Measurements from ENCODE around the gene PHOX2A. TPM values are rescaled to one million over a fixed set of nuclear protein-coding genes. Genes with fewer than 3 reads are reported as not detected.

The PHOX2A gene
- total RNA-seq, 4 donors from 2014 or later = not detected

GRCh38 chr11:72191961-72192381 is 52.0 kb downstream of the PHOX2A start, which contains the start of gene FOLR1:
Gene FOLR1, plus strand, starts transcription at chr11:72192140. Its CDS starts 34 bp downstream, at chr11:72192174.
- TF ChIP-seq CTCF (IDR thresholded peaks at IDR 0.05; ENCODE audit: low read depth) = no peak

- TF ChIP-seq CTCF (IDR thresholded peaks at IDR 0.05; ENCODE audit: low read depth) = no peak
Observed at GRCh38 chr11:72190631-72191071, 53.3 kb downstream of the PHOX2A start.

- no peak for TF ChIP-seq CTCF (IDR thresholded peaks at IDR 0.05; ENCODE audit: low read depth)
Observed at GRCh38 chr11:72189455-72190250, 54.3 kb downstream of the PHOX2A start.

Other genes starting within 250 kb of the PHOX2A start
- gene IL18BP, start 245.3 kb downstream of the PHOX2A start, total RNA-seq = 10 to 100 TPM in 1 of 4 donors, 1 to 10 TPM in 3; 3.5 to 14.1 (median 5.3) TPM
- gene NUMA1, start 163.6 kb downstream of the PHOX2A start, total RNA-seq = 100 to 1,000 TPM; 121 to 365 (median 225) TPM
- 1 to 10 TPM; 3.2 to 7.0 (median 4.5) TPM for gene LRRC51, start 163.3 kb downstream of the PHOX2A start, total RNA-seq
- 100 to 1,000 TPM in 1 of 4 donors, 10 to 100 TPM in 3; 84.6 to 128 (median 91.9) TPM for gene LAMTOR1, start 140.9 kb downstream of the PHOX2A start, total RNA-seq
- not detected for gene TOMT, start 138.3 kb downstream of the PHOX2A start, total RNA-seq
- 10 to 100 TPM; 17.3 to 28.6 (median 21.1) TPM for gene ANAPC15, start 131.5 kb downstream of the PHOX2A start, total RNA-seq
- gene FOLR3, start 108.5 kb downstream of the PHOX2A start, total RNA-seq = under 1 TPM in 2 of 4 donors, not detected in 2; 0.68 to 0.88 TPM
- not detected for gene FOLR1, start 52.0 kb downstream of the PHOX2A start, total RNA-seq
- gene FOLR2, start 27.4 kb downstream of the PHOX2A start, total RNA-seq = 100 to 1,000 TPM in 3 of 4 donors, 10 to 100 TPM in 1; 75.9 to 140 (median 136) TPM
- 10 to 100 TPM; 43.8 to 80.3 (median 60.3) TPM for gene INPPL1, start 19.4 kb downstream of the PHOX2A start, total RNA-seq
- gene CLPB, start 190.4 kb upstream of the PHOX2A start, total RNA-seq = 10 to 100 TPM; 16.1 to 24.1 (median 17.0) TPM